C1 segment of cervical spinal cord (tissue), 14 donors: Measurements from ENCODE around the gene BICDL2.
A peak's percentile ranks its signal among the peaks of the same experiment; 100 is the strongest.

ENCODE experiments used
- DNase-seq, 14 donors: peaks; one replicate each; lab custom pipeline; 2025; lab: John Stamatoyannopoulos, UW

The BICDL2 gene

DNA sequence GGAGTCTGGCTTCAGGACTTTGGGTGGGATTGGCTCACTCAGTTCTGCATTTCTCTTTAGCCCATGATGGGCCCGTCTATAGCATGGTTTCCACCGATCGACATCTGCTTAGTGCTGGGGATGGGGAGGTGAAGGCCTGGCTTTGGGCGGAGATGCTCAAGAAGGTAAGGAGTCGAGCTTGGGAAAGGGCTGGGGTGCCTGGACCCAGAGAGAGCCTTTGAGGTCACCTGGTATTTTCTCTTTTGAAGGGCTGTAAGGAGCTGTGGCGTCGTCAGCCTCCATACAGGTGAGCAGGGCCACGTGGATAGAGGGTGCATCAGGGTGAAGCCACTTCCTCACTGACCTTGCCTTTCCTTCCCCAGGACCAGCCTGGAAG lies 10.8 kb downstream of the BICDL2 start:
- no peak for DNase-seq

DNA sequence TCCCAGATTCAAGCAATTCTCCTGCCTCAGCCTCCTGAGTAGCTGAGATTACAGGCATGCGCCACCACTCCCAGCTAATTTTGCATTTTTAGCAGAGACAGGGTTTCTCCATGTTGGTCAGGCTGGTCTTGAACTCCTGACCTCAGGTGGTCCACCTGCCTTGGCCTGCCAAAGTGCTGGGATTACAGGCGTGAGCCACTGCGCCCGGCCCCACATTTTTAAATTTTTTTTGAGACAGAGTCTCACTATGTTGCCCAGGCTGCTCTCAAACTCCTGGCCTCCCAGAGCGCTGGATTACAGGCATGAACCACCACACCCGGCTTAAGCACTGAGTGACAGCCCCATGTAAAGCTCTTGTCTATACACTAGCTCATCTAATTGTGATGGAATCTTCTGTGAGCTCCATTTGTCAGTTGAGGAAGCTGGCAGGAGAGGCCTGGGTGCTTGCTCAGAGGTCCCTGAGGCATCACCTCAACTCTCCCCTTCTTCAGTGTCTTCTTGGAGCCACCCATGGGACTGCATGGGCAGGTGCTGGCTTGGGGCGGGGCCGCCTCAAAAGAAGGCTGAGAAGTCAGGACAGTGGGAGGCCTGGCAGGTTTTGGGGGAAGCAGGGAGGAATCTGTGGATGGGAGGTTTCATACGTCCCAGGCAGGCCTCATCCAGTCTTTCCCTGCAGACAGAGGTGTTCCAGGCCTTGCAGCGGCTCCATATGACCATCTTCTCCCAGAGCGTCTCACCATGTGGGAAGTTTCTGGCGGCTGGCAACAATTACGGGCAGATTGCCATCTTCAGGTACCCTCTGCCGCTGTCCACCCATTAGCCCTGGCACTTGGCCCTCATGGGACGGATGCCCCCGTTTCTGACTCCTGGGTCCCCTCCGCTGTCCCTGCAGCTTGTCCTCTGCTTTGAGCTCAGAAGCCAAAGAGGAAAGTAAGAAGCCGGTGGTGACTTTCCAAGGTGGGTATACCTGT lies 11.4 kb downstream of the BICDL2 start:
- DNase-seq = no peak

DNA sequence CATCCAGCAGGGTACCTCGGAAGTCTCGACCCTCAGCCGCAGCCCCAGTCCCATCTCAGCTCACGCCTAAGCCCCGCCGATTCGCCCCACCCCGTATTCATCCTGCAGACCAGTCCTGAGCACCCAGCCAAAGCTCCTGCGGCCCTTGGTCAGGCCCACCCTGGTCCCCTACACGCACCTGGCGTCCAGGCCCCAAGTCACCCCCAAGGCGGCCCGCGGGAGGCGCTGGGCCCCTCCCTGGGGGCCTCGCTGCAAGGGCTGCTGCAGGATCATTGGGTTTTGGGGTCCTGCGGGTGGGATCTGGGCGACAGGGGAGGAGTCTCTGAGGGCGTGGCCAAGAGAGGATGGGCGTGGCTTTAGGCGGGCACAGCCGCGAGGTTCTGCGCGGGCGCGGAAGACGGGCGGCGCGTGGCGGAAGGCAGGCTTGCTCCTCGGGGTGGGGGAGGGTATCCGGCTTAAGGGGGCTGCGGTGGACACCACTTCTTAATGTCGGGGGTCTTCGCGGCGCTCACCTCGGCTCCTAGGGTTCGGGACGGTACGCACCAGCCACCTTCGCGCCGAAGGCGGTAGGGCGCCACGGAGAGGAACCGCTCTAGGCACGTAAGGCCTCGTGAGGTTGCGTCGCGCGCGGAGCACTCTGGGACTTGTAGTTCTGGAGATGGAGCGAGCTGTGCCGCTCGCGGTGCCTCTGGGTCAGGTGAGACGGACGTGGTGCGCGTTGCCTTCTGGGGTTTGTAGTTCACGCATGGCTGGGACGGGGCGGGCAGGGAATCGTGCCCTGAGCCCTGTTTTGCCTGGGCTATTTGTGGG lies 12.9 kb downstream of the BICDL2 start, which contains the start of the genes HCFC1R1 and THOC6:
HCFC1R1 (minus strand) TSS at position 274 of the 810 bp plus-strand sequence; CDS start at position 273, 1 bp downstream.
THOC6 (plus strand) TSS at position 367 of the 810 bp plus-strand sequence; CDS start at position 659, 292 bp downstream.
- DNase-seq = peak; percentile 88 to 97 (median 94)

DNA sequence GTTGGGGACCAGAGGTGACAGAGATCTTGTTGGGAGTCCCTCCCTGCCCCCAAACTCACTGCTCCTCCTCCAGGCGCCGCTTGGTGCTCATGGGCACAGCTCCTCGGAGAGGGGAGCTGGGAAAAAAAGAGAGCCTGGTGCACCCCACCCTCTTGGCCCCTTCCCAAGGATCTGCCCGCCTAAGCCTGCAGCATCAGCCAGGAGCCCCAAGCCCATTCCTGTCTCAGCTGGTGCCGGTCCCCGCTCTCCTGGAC lies 13.4 kb downstream of the BICDL2 start:
- DNase-seq = peak in 7 of 14 donors; percentile 59 to 76 (median 67)

DNA sequence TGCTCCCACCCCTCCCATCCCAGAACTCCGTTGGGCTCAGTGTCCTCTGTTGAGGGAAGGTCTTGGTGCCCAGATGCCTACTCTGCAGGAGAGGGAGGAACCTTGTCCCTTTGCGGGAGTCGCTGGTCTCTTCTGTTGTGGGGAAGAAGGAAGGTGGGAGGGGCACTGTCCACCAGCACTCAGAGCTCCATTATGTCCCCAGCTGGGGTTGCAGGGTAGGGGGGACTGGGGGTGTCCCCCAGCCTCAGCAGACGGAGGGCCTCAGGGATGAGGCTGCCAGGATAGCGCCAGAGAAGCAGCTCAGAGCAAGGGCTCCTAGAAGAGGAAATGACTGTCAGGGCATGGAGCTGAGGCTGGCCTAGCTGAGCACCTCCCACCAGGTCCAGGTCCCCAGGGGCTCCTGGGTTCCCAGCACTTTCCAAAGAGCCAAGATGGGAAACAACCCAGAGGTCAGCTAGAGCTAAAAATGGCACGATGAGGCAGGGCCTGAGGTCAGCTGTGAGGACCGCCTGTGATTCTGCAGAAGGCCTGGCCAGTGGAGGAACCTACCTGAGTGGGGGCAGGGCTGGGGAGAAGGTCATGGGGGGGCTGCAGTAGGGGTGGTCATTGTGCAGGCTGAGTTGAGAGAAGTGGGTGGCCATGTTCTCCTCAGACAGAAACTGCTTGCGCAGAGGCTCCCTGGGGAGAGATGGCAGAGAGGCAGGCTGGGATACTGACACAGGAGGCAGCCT lies 13.9 kb downstream of the BICDL2 start:
- no peak for DNase-seq

DNA sequence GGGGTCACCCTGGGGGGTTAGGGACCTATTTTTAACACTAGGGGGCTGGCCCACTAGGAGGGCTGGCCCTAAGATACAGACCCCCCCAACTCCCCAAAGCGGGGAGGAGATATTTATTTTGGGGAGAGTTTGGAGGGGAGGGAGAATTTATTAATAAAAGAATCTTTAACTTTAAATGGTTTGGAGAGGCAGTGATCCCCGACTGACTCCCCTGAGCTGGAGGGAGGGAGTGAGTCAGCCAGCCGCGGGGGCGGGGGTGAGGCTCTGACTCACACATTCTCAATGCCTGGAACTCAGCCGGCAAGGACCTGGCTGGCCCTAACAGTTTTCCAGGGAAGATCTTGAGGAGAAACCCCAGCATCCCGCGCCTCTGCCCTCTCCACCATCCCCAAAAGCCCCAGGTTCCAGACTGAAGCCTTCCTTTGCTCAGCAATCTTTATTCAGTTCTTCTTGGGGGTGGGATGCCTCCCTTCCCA lies 14.5 kb downstream of the BICDL2 start:
- peak in 7 of 14 donors; percentile 14 to 83 (median 36) for DNase-seq

DNA sequence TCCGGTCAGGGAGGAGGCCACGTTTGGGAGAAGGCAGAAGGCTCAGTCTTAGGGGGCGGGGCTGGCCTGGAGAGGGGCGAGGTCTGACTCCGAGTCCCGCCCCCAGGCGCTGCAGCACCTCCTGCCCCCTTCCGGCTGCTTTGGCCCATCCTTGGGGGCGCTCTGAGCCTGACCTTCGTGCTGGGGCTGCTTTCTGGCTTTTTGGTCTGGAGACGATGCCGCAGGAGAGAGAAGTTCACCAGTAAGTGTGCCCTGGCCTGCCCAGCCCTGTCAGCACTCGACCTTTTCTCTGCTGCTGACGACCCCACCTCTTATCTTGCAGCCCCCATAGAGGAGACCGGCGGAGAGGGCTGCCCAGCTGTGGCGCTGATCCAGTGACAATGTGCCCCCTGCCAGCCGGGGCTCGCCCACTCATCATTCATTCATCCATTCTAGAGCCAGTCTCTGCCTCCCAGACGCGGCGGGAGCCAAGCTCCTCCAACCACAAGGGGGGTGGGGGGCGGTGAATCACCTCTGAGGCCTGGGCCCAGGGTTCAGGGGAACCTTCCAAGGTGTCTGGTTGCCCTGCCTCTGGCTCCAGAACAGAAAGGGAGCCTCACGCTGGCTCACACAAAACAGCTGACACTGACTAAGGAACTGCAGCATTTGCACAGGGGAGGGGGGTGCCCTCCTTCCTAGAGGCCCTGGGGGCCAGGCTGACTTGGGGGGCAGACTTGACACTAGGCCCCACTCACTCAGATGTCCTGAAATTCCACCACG lies 15.1 kb downstream of the BICDL2 start:
- DNase-seq = peak in 6 of 14 donors; percentile 21 to 68 (median 46)

DNA sequence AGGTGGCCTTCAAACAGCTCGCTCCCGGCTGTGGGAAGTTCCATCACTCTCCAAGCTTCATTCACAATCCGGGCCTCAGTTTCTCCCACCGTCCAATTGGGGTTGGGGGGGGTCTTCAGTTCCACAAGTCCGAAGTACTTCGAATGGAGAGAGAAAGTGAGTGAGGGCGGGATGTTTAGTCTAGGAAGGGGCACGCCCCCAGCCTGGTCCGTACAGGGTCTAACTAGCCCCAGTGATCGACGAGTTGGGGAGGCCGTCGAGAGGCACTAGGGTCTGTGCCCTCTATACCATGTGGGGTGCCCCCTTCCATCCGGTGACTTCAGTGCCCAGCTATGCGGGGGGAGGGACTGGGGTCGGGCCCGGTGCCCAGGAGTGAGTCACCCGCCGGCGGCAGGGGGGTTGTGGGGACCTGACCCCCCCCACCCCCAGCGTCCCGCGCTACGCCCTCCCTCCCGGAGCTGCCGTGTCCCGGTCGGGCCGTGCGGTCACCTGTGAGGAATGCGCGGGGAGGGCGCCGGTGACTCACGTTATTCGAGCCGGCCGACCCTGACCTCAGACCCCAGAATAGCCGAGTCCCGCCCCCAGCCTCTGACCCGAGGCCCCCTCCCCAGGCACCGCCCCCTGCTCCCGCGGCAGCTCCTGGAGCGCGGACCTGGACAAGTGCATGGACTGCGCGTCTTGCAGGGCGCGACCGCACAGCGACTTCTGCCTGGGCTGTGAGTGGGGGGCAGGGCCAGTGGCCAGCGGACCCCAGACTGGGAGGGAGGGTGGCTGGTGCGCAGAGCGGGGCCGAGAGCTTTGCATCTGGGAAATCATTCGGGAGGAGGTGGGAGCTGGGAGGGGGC lies 15.9 kb downstream of the BICDL2 start:
- peak in 8 of 14 donors; percentile 14 to 81 (median 38) for DNase-seq

DNA sequence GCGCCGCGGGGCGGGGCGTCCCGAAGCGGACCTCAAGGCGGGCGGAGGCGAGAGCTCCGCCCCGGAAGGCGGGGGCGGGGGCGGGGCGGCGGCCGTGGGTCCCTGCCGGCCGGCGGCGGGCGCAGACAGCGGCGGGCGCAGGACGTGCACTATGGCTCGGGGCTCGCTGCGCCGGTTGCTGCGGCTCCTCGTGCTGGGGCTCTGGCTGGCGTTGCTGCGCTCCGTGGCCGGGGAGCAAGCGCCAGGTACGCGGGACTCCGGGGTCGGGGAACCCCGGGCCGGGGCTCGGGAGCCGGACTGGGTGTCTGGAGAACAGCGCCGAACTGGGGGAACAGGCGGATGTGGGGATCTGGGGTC lies 16.5 kb downstream of the BICDL2 start, which contains the start of gene TNFRSF12A:
TNFRSF12A (plus strand) TSS at position 122 of the 357 bp plus-strand sequence; CDS start at position 152, 30 bp downstream.
- DNase-seq = peak in 11 of 14 donors; percentile 19 to 66 (median 39)

DNA sequence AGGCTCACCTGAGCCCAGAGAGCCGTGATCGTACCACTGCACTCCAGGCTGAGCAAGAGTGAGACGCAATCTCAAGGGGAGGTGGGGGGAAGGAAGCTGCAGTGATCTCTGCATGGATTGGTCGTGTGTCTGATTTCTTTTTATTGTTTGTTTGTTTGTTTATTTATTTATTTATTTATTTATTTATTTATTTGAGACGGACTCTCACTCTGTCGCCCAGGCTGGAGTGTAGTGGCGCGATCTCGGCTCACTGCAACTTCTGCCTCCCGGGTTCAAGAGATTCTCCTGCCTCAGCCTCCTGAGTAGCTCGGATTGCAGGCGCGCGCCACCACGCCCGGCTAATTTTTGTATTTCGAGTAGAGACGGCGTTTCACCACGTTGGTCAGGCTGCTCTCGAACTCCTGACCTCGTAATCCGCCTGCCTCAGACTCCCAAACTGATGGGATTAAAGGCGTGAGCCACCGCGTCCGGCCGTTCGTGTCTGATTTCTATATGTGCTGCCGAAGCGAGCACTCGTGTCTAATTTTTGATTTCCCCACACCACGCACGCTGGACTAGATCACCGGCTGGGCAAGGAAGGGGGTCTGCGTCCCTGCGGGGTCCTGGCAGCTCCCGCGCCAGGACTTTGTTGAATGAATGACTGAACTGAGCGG lies 17.0 kb downstream of the BICDL2 start:
- no peak for DNase-seq

DNA sequence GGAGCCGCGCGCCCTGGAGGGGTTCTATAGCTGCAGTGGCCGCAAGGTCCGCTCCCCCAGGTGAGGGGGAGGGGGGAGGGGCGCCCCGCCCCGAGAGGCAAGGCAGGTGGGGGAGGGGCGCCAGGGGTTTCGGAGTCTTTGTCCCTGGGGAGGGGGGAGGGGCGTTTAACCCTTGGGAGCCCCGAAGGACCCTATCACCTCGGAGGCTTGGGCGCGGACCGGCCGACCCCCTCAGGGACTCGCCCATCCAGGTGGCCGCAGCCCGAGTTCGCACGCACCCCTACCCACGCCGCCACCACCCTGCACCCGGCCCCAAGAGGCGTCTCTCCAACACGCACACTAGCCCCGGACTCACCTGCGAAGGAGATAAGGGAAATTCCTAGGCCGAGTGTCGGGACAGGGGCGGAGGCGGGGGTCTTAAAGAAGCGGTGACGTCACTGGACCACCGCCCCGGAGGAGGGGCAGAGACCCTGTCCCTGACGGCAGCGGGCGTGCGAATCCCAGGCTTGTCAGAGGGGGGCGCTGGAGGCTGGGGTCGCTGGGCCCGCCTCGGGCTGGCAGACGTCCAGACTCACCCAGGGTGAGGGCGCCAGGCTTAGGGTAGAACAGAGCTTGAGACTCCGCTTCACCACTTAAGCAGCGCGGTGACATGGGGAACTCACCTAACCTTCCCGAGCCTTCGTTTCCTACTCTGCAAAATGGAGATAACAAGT lies 18.8 kb downstream of the BICDL2 start, which contains the start of gene CLDN6:
CLDN6 (minus strand) TSS at position 390 of the 713 bp plus-strand sequence. CDS start 2,162 bp downstream, outside the sequence.
- no peak for DNase-seq

DNA sequence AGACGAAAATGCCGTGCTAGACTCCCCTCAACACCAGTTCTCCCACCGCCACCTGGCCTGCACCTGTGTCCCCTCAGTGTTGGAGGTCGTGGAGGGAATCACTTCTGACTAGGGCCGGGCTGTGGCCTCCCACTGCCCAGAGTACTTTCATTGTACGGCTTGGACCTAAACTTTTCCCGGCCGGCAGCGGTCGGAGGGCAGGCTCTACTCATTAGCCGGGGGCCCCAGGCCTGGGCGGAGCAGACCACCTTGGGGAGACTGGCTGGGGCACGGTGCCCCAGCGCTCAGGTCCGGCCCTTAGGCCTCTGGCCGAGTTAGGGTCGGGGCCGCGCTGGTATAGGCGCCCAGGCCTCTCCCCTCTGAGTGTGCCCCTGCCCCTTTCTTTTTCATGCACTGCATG lies 19.4 kb downstream of the BICDL2 start:
- DNase-seq = no peak

DNA sequence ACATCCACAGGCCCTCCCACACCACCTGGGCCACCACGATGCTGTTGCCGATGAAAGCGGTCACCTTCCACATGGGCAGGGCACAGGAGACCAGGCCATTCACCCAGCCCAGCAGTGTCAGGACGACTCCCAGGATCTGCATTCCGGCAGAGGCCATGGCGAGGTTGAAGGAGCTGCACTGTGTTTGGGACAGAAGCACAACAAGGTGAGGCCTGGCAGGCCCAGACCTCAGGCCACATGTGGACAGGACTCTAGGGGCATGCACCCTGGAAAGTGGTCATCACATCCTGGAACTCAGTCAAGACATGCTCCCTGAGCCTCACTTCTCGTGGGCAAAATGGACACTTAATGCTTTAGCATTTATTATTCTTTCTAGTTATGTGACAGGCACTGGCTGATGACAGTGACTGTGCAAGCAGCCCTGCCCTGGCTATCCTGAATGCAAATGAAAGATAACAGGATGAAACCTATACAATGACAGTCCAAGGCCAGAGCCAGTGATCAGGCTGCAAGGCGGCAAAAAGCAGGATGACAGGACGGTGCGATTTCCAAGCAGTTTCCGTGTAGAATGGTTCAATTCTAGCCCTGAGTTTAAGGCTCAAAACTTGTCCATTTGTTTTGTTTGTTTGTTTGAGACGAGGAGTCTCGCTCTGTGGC lies 20.8 kb downstream of the BICDL2 start:
- no peak for DNase-seq

DNA sequence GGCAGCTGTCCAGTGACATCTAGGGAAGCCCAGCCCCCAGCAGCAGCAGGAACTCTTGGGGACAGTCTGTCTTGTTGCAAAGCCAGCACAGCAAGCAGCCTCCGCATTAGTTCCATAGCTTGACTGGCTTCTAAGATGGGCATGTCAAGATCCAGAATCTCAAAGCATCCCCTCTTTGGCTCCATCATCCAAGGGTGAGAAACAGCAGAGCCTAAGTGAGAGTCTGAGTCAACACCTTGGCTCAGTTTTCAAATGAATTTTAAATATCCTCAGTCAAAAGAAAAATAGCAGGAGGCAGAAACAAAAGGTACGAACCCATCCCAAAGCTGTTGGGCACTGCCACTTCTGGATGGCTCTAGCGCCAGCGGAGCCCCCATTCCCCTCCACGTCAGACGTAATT lies 21.8 kb downstream of the BICDL2 start:
- no peak for DNase-seq

DNA sequence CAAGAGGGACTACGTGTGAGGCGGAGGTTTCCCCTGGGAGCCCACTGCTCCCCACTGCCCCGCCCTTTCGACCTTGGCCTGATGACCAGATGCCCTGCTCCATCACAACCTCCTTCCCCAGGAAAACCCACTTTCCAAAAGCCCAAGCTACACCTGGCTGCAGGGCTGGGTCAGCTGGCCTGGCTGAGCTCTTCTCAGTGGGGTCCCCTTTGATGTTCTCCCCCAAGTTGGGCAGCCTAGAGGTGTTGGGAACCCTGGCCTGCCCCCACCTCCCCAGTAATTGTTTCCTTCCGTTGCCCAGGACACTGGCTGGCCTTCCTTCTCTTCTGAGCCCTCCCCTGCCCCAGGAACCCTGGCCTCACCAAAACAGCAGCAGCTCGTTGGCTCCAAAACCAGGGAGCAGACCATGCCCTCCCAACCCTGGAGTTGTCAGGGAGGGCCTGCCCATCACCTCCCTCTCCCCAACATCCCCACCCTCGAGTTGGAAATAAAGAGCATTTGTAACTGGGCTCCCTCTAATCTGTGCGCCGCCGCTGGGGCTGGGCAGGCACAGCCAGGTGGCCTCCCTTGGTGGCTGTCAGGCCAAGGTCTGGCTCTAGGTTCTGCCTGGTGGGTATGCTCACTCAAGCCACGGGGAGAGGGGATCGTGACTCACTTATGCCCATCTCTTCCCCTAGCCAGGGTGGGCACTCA lies 22.6 kb downstream of the BICDL2 start:
- DNase-seq = no peak

DNA sequence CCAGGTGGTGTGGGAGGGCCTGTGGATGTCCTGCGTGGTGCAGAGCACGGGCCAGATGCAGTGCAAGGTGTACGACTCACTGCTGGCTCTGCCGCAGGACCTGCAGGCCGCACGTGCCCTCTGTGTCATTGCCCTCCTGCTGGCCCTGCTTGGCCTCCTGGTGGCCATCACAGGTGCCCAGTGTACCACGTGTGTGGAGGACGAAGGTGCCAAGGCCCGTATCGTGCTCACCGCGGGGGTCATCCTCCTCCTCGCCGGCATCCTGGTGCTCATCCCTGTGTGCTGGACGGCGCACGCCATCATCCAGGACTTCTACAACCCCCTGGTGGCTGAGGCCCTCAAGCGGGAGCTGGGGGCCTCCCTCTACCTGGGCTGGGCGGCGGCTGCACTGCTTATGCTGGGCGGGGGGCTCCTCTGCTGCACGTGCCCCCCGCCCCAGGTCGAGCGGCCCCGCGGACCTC lies 23.2 kb downstream of the BICDL2 start:
- no peak for DNase-seq

DNA sequence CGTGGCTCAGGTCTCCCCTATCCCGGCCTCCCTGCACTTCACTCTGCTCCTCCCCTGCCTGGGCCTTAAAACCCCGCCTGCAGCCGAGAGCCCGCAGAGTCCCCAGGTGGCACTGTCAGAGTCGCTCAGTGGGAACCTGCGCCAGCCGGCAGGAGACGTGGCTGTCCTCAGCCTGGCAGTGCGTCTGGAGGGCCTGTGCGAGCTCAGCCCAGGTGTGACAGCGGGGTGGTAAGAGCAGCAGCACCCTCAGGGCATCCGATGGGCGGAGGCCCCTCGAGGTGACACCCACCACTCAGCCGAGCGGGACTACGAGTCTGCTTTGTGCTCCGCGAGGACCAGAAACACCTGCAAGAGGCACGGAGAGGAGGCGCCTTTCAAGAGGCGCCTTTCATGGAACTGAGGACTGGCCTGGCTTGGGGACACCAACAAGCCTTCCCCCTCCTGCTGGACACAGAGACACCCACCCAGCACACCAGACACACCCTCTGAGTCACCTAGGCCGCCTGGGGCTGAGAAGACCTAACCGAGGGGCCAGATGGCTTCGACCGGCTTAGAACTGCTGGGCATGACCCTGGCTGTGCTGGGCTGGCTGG lies 23.8 kb downstream of the BICDL2 start, which contains the start of gene CLDN9:
CLDN9 (plus strand) TSS at position 96 of the 593 bp plus-strand sequence; CDS start at position 536, 440 bp downstream.
- DNase-seq = no peak
